Astrocyte (in vitro differentiated cells and primary cell): ENCODE results near the gene SCAMP3. TPM values are rescaled to one million over a fixed set of nuclear protein-coding genes. Genes with fewer than 3 reads are reported as not detected.
A peak's percentile ranks its signal among the peaks of the same experiment; 100 is the strongest.

Experiments used
- DNase-seq: peaks from one replicate; pipeline ENCODE4 v3.0.0-alpha.2; 2010; ENCODE audit warnings: low read depth
- FAIRE-seq: peaks from 2 replicates; lab custom pipeline; 2011; peaks lifted over from hg19 to GRCh38; lab: Jason Lieb, UNC
- H2AFZ ChIP-seq: 2 replicates; pipeline ENCODE4 v1.6.0; 2012; ENCODE audit warnings: low read depth, low read length, inconsistent platforms
- H3K27ac ChIP-seq: 2 replicates; pipeline ENCODE4 v1.5.1; 2011; ENCODE audit warnings: low read depth, low read length, inconsistent platforms
- H3K27me3 ChIP-seq: 2 replicates; pipeline ENCODE4 v1.6.0; 2011; ENCODE audit warnings: low read length, inconsistent platforms; ENCODE audit not compliant: insufficient read depth
- H3K36me3 ChIP-seq: 2 replicates; pipeline ENCODE4 v1.5.1; 2011; ENCODE audit warnings: low read length, inconsistent platforms; ENCODE audit not compliant: insufficient read depth
- H3K4me1 ChIP-seq: 2 replicates; pipeline ENCODE4 v1.5.1; 2011; ENCODE audit warnings: low read length, inconsistent platforms; ENCODE audit not compliant: insufficient read depth
- H3K4me2 ChIP-seq: 2 replicates; pipeline ENCODE4 v1.6.0; 2012; ENCODE audit warnings: low read length, inconsistent platforms
- H3K4me3 ChIP-seq: 2 replicates; pipeline ENCODE4 v1.5.1; 2011; ENCODE audit warnings: low read depth, mild to moderate bottlenecking, low read length, inconsistent platforms; ENCODE audit not compliant: insufficient read depth
- H3K79me2 ChIP-seq: 2 replicates; pipeline ENCODE4 v1.6.0; 2012; ENCODE audit warnings: mild to moderate bottlenecking, low read length, inconsistent platforms; ENCODE audit not compliant: insufficient read depth
- H3K9ac ChIP-seq: 2 replicates; pipeline ENCODE4 v1.6.0; 2012; ENCODE audit warnings: mild to moderate bottlenecking, low read length, inconsistent platforms
- H3K9me3 ChIP-seq: 2 replicates; pipeline ENCODE4 v1.5.1; 2012; ENCODE audit warnings: low read depth, mild to moderate bottlenecking, low read length, inconsistent platforms; ENCODE audit not compliant: insufficient read depth
- H4K20me1 ChIP-seq: 2 replicates; pipeline ENCODE4 v1.6.0; 2012; ENCODE audit warnings: low read length, inconsistent platforms; ENCODE audit not compliant: insufficient read depth
- H3K27ac Mint-ChIP-seq: one replicate; pipeline ENCODE4 v1.8.0; 2021; ENCODE audit warnings: mild to moderate bottlenecking, mixed read lengths; ENCODE audit not compliant: unreplicated experiment
- H3K27me3 Mint-ChIP-seq: one replicate; pipeline ENCODE4 v1.8.0; 2021; ENCODE audit warnings: low read depth, mixed read lengths; ENCODE audit not compliant: unreplicated experiment
- H3K36me3 Mint-ChIP-seq: one replicate; pipeline ENCODE4 v1.8.0; 2021; ENCODE audit warnings: low read depth, mixed read lengths; ENCODE audit not compliant: unreplicated experiment
- H3K4me1 Mint-ChIP-seq: one replicate; pipeline ENCODE4 v1.8.0; 2021; ENCODE audit warnings: low read depth, mixed read lengths; ENCODE audit not compliant: unreplicated experiment
- H3K4me3 Mint-ChIP-seq: one replicate; pipeline ENCODE4 v1.8.0; 2021; ENCODE audit warnings: mild to moderate bottlenecking, moderate library complexity, mixed read lengths; ENCODE audit not compliant: unreplicated experiment
- H3K9me3 Mint-ChIP-seq: one replicate; pipeline ENCODE4 v1.8.0; 2021; ENCODE audit warnings: mild to moderate bottlenecking, mixed read lengths; ENCODE audit not compliant: unreplicated experiment
- CTCF ChIP-seq: IDR thresholded peaks from 2 replicates; pipeline ENCODE4 v1.5.1; 2011; ENCODE audit warnings: low read depth, mild to moderate bottlenecking, inconsistent platforms, low read length, moderate library complexity; ENCODE audit not compliant: insufficient read depth
- EZH2 ChIP-seq: IDR thresholded peaks from 2 replicates; pipeline ENCODE4 v1.6.1; 2012; ENCODE audit warnings: mild to moderate bottlenecking, low read length, inconsistent platforms; ENCODE audit not compliant: insufficient read depth
- total RNA-seq: library from RNA; stranded (reverse); gene quantifications from 2 replicates; pipeline ENCODE4 v1.2.1, GENCODE V29; 2021

The SCAMP3 gene
- total RNA-seq, 1 donor from 2014 or later = 68.9 TPM

GRCh38 chr1:155277070-155277901 lies 15.1 kb upstream of the SCAMP3 start, which contains the start of gene HCN3:
Gene HCN3 (plus strand): TSS chr1:155277463. CDS start chr1:155277591, 128 bp downstream.
- Histone ChIP-seq H4K20me1 (peaks cover 10% of the 10 kb centered on the region), H3K4me1 (peaks cover 28% of the 10 kb centered on the region), H3K4me3 (peak within 1 kb of the TSS; percentile 68), H3K79me2 (peaks cover 12% of the 10 kb centered on the region), H3K4me2 (peak within 1 kb of the TSS; percentile 98), H3K27me3 (no peaks in the 10 kb centered on the region), H3K9ac (peak within 1 kb of the TSS; percentile 75), H2AFZ (peak within 1 kb of the TSS; percentile 99), H3K27ac (no peak within 1 kb of the TSS), H3K36me3 (no peaks in the 10 kb centered on the region), H3K9me3 (no peaks in the 10 kb centered on the region)
- Mint-ChIP-seq H3K36me3 (no peaks in the 10 kb centered on the region), H3K27ac (no peak within 1 kb of the TSS), H3K4me3 (peak within 1 kb of the TSS; percentile 79), H3K4me1 (peaks cover 11% of the 10 kb centered on the region), H3K27me3 (no peaks in the 10 kb centered on the region), H3K9me3 (no peaks in the 10 kb centered on the region)
- FAIRE-seq (no peak), DNase-seq (peak; percentile 76)
- peak; percentile 36 for TF ChIP-seq CTCF
- TF ChIP-seq EZH2 = no peak

DNA sequence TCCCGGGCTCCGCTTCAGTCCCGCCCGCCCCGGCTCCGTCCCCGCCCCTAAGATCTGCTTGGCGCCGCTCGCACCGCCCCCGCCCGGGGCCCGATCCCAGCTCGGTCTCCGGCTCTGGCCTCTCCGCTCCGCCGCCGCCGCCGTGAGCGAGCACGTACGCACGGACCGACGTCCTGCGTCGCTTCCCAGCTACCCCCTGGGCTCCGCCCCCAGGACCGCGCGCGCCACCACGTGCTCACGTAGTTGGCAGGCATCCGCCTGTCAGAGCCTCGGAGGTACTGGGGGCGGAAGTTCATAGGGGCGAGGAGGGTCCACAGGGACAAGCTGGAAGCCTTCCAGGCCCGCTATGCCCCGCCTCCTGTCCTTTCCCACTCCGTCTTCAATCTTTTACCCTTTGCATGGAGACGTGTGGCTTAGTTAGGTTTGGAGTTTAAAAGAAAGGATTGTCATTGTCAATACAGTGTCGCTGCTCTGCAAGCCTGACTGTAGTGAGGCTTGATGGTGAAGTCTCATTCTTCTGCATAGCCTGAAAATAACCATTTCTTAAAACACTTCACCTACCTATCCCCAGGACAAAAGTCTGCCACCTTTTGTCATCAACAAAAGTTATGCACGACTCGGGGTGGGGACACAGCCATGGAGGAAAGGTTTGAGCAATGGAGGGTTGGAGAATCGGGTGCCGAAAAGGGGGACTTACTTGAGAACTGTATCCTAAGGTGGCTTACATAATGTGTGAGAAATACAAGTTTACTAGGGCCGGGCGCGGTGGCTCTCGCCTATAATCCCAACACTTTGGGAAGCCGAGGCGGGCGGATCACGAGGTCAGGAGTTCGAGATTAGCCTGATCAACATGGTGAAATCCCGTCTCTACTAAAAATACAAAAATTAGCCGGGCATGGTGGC lies 11.4 kb upstream of the SCAMP3 start, which contains the start of gene CLK2:
Gene CLK2, minus strand, starts transcription at position 162 of the 903 bp plus-strand sequence. CDS start 2,527 bp downstream, outside the sequence.
- Histone ChIP-seq H3K4me2 (peak within 1 kb of the TSS; percentile 92), H3K36me3 (peaks cover 24% of the 10 kb centered on the region), H3K9ac (peak within 1 kb of the TSS; percentile 83), H2AFZ (peak within 1 kb of the TSS; percentile 90), H3K79me2 (peaks cover 45% of the 10 kb centered on the region), H4K20me1 (peaks cover 32% of the 10 kb centered on the region), H3K4me3 (peak within 1 kb of the TSS; percentile 81), H3K27me3 (no peaks in the 10 kb centered on the region), H3K27ac (peak within 1 kb of the TSS; percentile 82), H3K9me3 (no peaks in the 10 kb centered on the region), H3K4me1 (peaks cover 29% of the 10 kb centered on the region)
- peaks cover 17% of the 10 kb centered on the region for H3K4me1 Mint-ChIP-seq
- TF ChIP-seq CTCF (no peak), EZH2 (no peak)
- H3K9me3 Mint-ChIP-seq = no peaks in the 10 kb centered on the region
- FAIRE-seq = no peak
- H3K27me3 Mint-ChIP-seq = no peaks in the 10 kb centered on the region
- H3K27ac Mint-ChIP-seq = peak within 1 kb of the TSS; percentile 93
- H3K36me3 Mint-ChIP-seq = peaks cover 10% of the 10 kb centered on the region
- peak within 1 kb of the TSS; percentile 90 for H3K4me3 Mint-ChIP-seq
- peak; percentile 75 for DNase-seq
